Endometrium (tissue), 2 donors: ENCODE data around the gene JAM2.
A peak's percentile ranks its signal among the peaks of the same experiment; 100 is the strongest.
"Not testable (repeated sequence)": the region's sequence is repeated elsewhere in the genome, so short reads cannot be mapped to it uniquely, and the experiment has no call there.

Experiments
- FAIRE-seq: peaks from 2 replicates; lab custom pipeline; 2012; peaks lifted over from hg19 to GRCh38; lab: Jason Lieb, UNC
- donor health status: control.
- donor health status: control.

The JAM2 gene

GRCh38 chr21:25646474-25646873 lies 7.4 kb downstream of the JAM2 start:
- no peak for FAIRE-seq

- no peak for FAIRE-seq
These were observed 8.6 kb downstream of the JAM2 start for GRCh38 chr21:25647647-25648046.

- no peak for FAIRE-seq
These were observed 10.1 kb downstream of the JAM2 start for GRCh38 chr21:25649146-25649545.

- FAIRE-seq = no peak
These were observed 17.4 kb downstream of the JAM2 start for GRCh38 chr21:25656412-25656811.

GRCh38 chr21:25657140-25657539 lies 18.1 kb downstream of the JAM2 start:
- FAIRE-seq = no peak

- FAIRE-seq = no peak
These were observed 19.5 kb downstream of the JAM2 start for GRCh38 chr21:25658427-25659035.

- no peak for FAIRE-seq
These were observed 21.2 kb downstream of the JAM2 start for GRCh38 chr21:25660233-25660632.

GRCh38 chr21:25664491-25664931 lies 25.5 kb downstream of the JAM2 start:
- FAIRE-seq = no peak

- FAIRE-seq = peak; percentile 91
These were observed 31.7 kb downstream of the JAM2 start for GRCh38 chr21:25670726-25671125.

- peak; percentile 94 for FAIRE-seq
These were observed 37.4 kb downstream of the JAM2 start for GRCh38 chr21:25676451-25676850.

- no peak for FAIRE-seq
These were observed 43.3 kb downstream of the JAM2 start for GRCh38 chr21:25682382-25682781.

- no peak for FAIRE-seq
These were observed 48.7 kb downstream of the JAM2 start for GRCh38 chr21:25687787-25688186.

GRCh38 chr21:25688275-25689155 lies 49.5 kb downstream of the JAM2 start:
- FAIRE-seq = peak; percentile 57

- FAIRE-seq = no peak
These were observed 50.2 kb downstream of the JAM2 start for GRCh38 chr21:25689226-25689625.

GRCh38 chr21:25691976-25692375 lies 52.9 kb downstream of the JAM2 start:
- FAIRE-seq = no peak

- not testable (repeated sequence) for FAIRE-seq
These were observed 56.4 kb downstream of the JAM2 start for GRCh38 chr21:25695461-25695860.

GRCh38 chr21:25700741-25701140 lies 61.7 kb downstream of the JAM2 start:
- FAIRE-seq = no peak

GRCh38 chr21:25701529-25701928 lies 62.5 kb downstream of the JAM2 start:
- no peak for FAIRE-seq

- FAIRE-seq = peak; percentile 94
These were observed 69.5 kb downstream of the JAM2 start for GRCh38 chr21:25708467-25709065.

GRCh38 chr21:25709684-25710265 lies 70.7 kb downstream of the JAM2 start:
- no peak for FAIRE-seq

GRCh38 chr21:25710550-25710949 lies 71.5 kb downstream of the JAM2 start:
- no peak for FAIRE-seq

GRCh38 chr21:25714066-25714465 lies 75.0 kb downstream of the JAM2 start:
- not testable (repeated sequence) for FAIRE-seq
